MM.1S (cell line): ENCODE data around the gene MCL1.
A peak's percentile ranks its signal among the peaks of the same experiment; 100 is the strongest.
"Not testable (repeated sequence)": the region's sequence is repeated elsewhere in the genome, so short reads cannot be mapped to it uniquely, and the experiment has no call there.

Experiments used
- DNase-seq: peaks from one replicate; pipeline ENCODE4 v3.0.0-alpha.2; 2015
- H2AFZ ChIP-seq: fragments of 300-600 bp; sonication (generic); 2 replicates; pipeline ENCODE4 v1.6.0; 2016; ENCODE audit warnings: antibody characterized with exemption, low read length
- H3F3A ChIP-seq: fragments of 300-600 bp; sonication (generic); 2 replicates; pipeline ENCODE4 v1.6.1; 2016; ENCODE audit warnings: mild to moderate bottlenecking, antibody characterized with exemption, low read length, moderate library complexity, mixed read lengths; ENCODE audit not compliant: insufficient read depth
- H3K27ac ChIP-seq: fragments of 300-600 bp; sonication (generic); 2 replicates; pipeline ENCODE4 v1.5.1; 2016; ENCODE audit warnings: mild to moderate bottlenecking, low read length
- H3K27me3 ChIP-seq: fragments of 300-600 bp; sonication (generic); replicated peaks from 2 replicates; pipeline ENCODE4 v1.6.0; 2016; ENCODE audit warnings: low read length; ENCODE audit not compliant: insufficient read depth
- H3K36me3 ChIP-seq: fragments of 300-600 bp; sonication (generic); replicated peaks from 2 replicates; pipeline ENCODE4 v1.6.1; 2016; ENCODE audit warnings: mild to moderate bottlenecking, low read length, mixed read lengths; ENCODE audit not compliant: insufficient read depth
- H3K4me1 ChIP-seq: fragments of 300-600 bp; sonication (generic); 2 replicates; pipeline ENCODE4 v1.6.1; 2016; ENCODE audit warnings: low read length, mixed read lengths
- H3K4me2 ChIP-seq: fragments of 300-600 bp; sonication (generic); 2 replicates; pipeline ENCODE4 v1.6.0; 2016; ENCODE audit warnings: low read depth, low read length
- H3K4me3 ChIP-seq: fragments of 300-600 bp; sonication (generic); 2 replicates; pipeline ENCODE4 v1.5.1; 2016; ENCODE audit warnings: low read length, mixed read lengths
- H3K79me2 ChIP-seq: fragments of 300-600 bp; sonication (generic); 2 replicates; pipeline ENCODE4 v1.6.1; 2016; ENCODE audit warnings: mixed run types, low read length, mixed read lengths
- H3K9ac ChIP-seq: fragments of 300-600 bp; sonication (generic); 2 replicates; pipeline ENCODE4 v1.6.1; 2016; ENCODE audit warnings: low read length, mixed read lengths
- H3K9me2 ChIP-seq: fragments of 300-600 bp; sonication (generic); replicated peaks from 2 replicates; pipeline ENCODE4 v1.6.1; 2016; ENCODE audit warnings: mild to moderate bottlenecking, low read length, mixed read lengths; ENCODE audit not compliant: insufficient read depth
- H3K9me3 ChIP-seq: fragments of 300-600 bp; sonication (generic); replicated peaks from 2 replicates; pipeline ENCODE4 v1.6.1; 2016; ENCODE audit warnings: mild to moderate bottlenecking, low read length, mixed read lengths; ENCODE audit not compliant: insufficient read depth
- H4K20me1 ChIP-seq: fragments of 300-600 bp; sonication (generic); 2 replicates; pipeline ENCODE4 v1.6.1; 2016; ENCODE audit warnings: mild to moderate bottlenecking, low read length, moderate library complexity, mixed read lengths; ENCODE audit not compliant: insufficient read depth
- CTCF ChIP-seq: fragments of 300-600 bp; sonication (generic); IDR thresholded peaks from 2 replicates; pipeline ENCODE4 v1.5.1; 2016; ENCODE audit warnings: antibody characterized with exemption, low read length, mixed read lengths
- EZH2 ChIP-seq: fragments of 300-600 bp; sonication (generic); optimal IDR thresholded peaks from 2 replicates; pipeline ENCODE3; 2017; ENCODE audit warnings: low read depth, mild to moderate bottlenecking, antibody characterized with exemption, low read length, mixed read lengths
- EZH2phosphoT487 ChIP-seq: fragments of 300-600 bp; sonication (generic); IDR thresholded peaks from 2 replicates; pipeline ENCODE4 v1.6.1; 2018; ENCODE audit warnings: antibody characterized with exemption, low read length

MCL1 gene

GRCh38 chr1:150567341-150567716 lies 12.1 kb downstream of the MCL1 start:
- H3F3A ChIP-seq, result peaks cover 91% of the 10 kb centered on the region
- peaks cover 42% of the 10 kb centered on the region for H3K79me2 ChIP-seq
- H3K27me3 ChIP-seq, result no peaks in the 10 kb centered on the region
- peak overlapping the region; percentile 92 for H3K27ac ChIP-seq
- peak; percentile 88 for DNase-seq
- H3K4me1 ChIP-seq, result peaks cover 81% of the 10 kb centered on the region
- no peaks in the 10 kb centered on the region for H3K36me3 ChIP-seq
- no peaks in the 10 kb centered on the region for H4K20me1 ChIP-seq
- H3K9me3 ChIP-seq, result no peaks in the 10 kb centered on the region
- H2AFZ ChIP-seq, result no peak overlapping the region
- no peaks in the 10 kb centered on the region for H3K9me2 ChIP-seq
- peak overlapping the region; percentile 51 for H3K4me3 ChIP-seq
- TF ChIP-seq EZH2phosphoT487 (no peak), CTCF (no peak), EZH2 (no peak)
- peak overlapping the region; percentile 60 for H3K9ac ChIP-seq
- H3K4me2 ChIP-seq, result peak overlapping the region; percentile 86

GRCh38 chr1:150566589-150567340 lies 12.6 kb downstream of the MCL1 start:
- Histone ChIP-seq H3K36me3 (no peaks in the 10 kb centered on the region), H3K4me1 (peaks cover 83% of the 10 kb centered on the region), H3K4me2 (peak overlapping the region; percentile 86), H3K9ac (peak overlapping the region; percentile 60), H4K20me1 (no peaks in the 10 kb centered on the region), H3K27ac (peak overlapping the region; percentile 92), H3K9me2 (no peaks in the 10 kb centered on the region), H3K27me3 (no peaks in the 10 kb centered on the region), H3K79me2 (peaks cover 37% of the 10 kb centered on the region), H3F3A (peaks cover 96% of the 10 kb centered on the region), H3K4me3 (peak overlapping the region; percentile 51), H2AFZ (no peak overlapping the region), H3K9me3 (no peaks in the 10 kb centered on the region)
- DNase-seq, result no peak
- TF ChIP-seq CTCF, result no peak
- no peak for TF ChIP-seq EZH2
- no peak for TF ChIP-seq EZH2phosphoT487

GRCh38 chr1:150565240-150565991 lies 14.0 kb downstream of the MCL1 start:
- H3K79me2 ChIP-seq, result peaks cover 30% of the 10 kb centered on the region
- H3K27ac ChIP-seq, result peak overlapping the region; percentile 95; the same call in 1 of the 2 replicates
- not testable (repeated sequence) for H2AFZ ChIP-seq, H4K20me1 ChIP-seq, H3K27me3 ChIP-seq, H3K9me3 ChIP-seq, H3K9ac ChIP-seq, H3K4me3 ChIP-seq, DNase-seq, H3K9me2 ChIP-seq, H3K36me3 ChIP-seq
- H3K4me2 ChIP-seq, result peak overlapping the region; percentile 95; the same call in 1 of the 2 replicates
- peaks cover 81% of the 10 kb centered on the region for H3K4me1 ChIP-seq
- peaks cover 99% of the 10 kb centered on the region for H3F3A ChIP-seq
